ENCODE measurements around the gene KIF4A.

DNA sequence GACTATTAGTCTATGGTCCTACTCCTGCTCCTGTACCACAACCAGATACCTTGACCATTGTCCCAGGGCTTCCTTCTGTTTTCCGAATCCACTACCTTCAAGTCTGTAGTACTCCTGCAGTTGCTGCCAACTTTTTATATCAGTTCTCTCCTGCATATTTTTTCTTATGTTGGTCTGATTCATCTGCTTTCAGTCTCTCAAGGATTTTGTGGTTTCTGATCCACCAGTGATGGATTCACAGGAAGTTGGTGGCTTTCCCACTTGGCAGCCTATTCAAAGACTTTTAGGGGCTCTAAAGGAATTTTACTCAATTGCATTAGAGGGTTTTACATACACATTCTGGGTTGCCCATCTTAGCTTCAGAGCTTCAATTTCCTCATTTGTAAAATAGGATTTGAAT is 23.6 kb downstream of the KIF4A start:
- no peak for TF ChIP-seq EZH2 (IDR thresholded peaks at IDR 0.05; ENCODE audit: borderline replicate concordance, low read length)
- TF ChIP-seq, protein P1, sequence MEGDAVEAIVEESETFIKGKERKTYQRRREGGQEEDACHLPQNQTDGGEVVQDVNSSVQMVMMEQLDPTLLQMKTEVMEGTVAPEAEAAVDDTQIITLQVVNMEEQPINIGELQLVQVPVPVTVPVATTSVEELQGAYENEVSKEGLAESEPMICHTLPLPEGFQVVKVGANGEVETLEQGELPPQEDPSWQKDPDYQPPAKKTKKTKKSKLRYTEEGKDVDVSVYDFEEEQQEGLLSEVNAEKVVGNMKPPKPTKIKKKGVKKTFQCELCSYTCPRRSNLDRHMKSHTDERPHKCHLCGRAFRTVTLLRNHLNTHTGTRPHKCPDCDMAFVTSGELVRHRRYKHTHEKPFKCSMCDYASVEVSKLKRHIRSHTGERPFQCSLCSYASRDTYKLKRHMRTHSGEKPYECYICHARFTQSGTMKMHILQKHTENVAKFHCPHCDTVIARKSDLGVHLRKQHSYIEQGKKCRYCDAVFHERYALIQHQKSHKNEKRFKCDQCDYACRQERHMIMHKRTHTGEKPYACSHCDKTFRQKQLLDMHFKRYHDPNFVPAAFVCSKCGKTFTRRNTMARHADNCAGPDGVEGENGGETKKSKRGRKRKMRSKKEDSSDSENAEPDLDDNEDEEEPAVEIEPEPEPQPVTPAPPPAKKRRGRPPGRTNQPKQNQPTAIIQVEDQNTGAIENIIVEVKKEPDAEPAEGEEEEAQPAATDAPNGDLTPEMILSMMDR (conservative IDR thresholded peaks at IDR 0.05 in 1 of 2, IDR thresholded peaks at IDR 0.05 in 1 of 2; ENCODE audit: extremely low read depth in 1 of 2, insufficient read depth in 1 of 2, low read depth in 1 of 2, low read length in 2 of 2), result no peak

All from mammary epithelial cell (primary cell).